Measurements from ENCODE around the gene EPB41L5.

EPB41L5 gene

GRCh38 chr2:120206022-120206581, 193.2 kb downstream of the EPB41L5 start:
- H3K36me3 ChIP-seq (ENCODE audit: insufficient read depth) = no peaks in the 10 kb centered on the region
- no peak overlapping the region for H3K4me2 ChIP-seq
- no peak overlapping the region for H3K27ac ChIP-seq
- no peak overlapping the region for H3K4me3 ChIP-seq (IDR thresholded peaks at IDR 0.05; ENCODE audit: insufficient read depth, low read depth, low read length)
- no peaks in the 10 kb centered on the region for H3K79me2 ChIP-seq (ENCODE audit: insufficient read depth, low read depth)
- peak; percentile 34; the same call in 1 of the 2 replicates for TF ChIP-seq CTCF (conservative IDR thresholded peaks at IDR 0.05; ENCODE audit: low read depth, low read length)
- H3K4me1 ChIP-seq (ENCODE audit: low read depth, poor library complexity, severe bottlenecking) = no peaks in the 10 kb centered on the region
- H2AFZ ChIP-seq (ENCODE audit: low read depth) = no peak overlapping the region
- H3K27me3 ChIP-seq (ENCODE audit: insufficient read depth, low read depth) = no peaks in the 10 kb centered on the region
- no peaks in the 10 kb centered on the region for H4K20me1 ChIP-seq (ENCODE audit: insufficient read depth)
- H3K9ac ChIP-seq = no peak overlapping the region

- no peak overlapping the region for H3K4me2 ChIP-seq
- no peak overlapping the region for H3K27ac ChIP-seq
- no peaks in the 10 kb centered on the region for H3K79me2 ChIP-seq (ENCODE audit: insufficient read depth, low read depth)
- no peaks in the 10 kb centered on the region for H3K4me1 ChIP-seq (ENCODE audit: low read depth, poor library complexity, severe bottlenecking)
- H2AFZ ChIP-seq (ENCODE audit: low read depth) = no peak overlapping the region
- no peak overlapping the region for H3K9ac ChIP-seq
- H4K20me1 ChIP-seq (ENCODE audit: insufficient read depth) = no peaks in the 10 kb centered on the region
- TF ChIP-seq CTCF (conservative IDR thresholded peaks at IDR 0.05; ENCODE audit: low read depth, low read length) = no peak
- no peaks in the 10 kb centered on the region for H3K36me3 ChIP-seq (ENCODE audit: insufficient read depth)
- H3K27me3 ChIP-seq (ENCODE audit: insufficient read depth, low read depth) = no peaks in the 10 kb centered on the region
- H3K4me3 ChIP-seq (IDR thresholded peaks at IDR 0.05; ENCODE audit: insufficient read depth, low read depth, low read length) = no peak overlapping the region
Observed at GRCh38 chr2:120208381-120209353, 195.8 kb downstream of the EPB41L5 start.

GRCh38 chr2:120209427-120210269, 196.8 kb downstream of the EPB41L5 start:
- H3K27me3 ChIP-seq (ENCODE audit: insufficient read depth, low read depth) = no peaks in the 10 kb centered on the region
- H3K4me1 ChIP-seq (ENCODE audit: low read depth, poor library complexity, severe bottlenecking) = no peaks in the 10 kb centered on the region
- H3K4me2 ChIP-seq = no peak overlapping the region
- no peak overlapping the region for H3K9ac ChIP-seq
- H2AFZ ChIP-seq (ENCODE audit: low read depth) = no peak overlapping the region
- no peak overlapping the region for H3K27ac ChIP-seq
- no peak for TF ChIP-seq CTCF (conservative IDR thresholded peaks at IDR 0.05; ENCODE audit: low read depth, low read length)
- H3K36me3 ChIP-seq (ENCODE audit: insufficient read depth) = no peaks in the 10 kb centered on the region
- H3K79me2 ChIP-seq (ENCODE audit: insufficient read depth, low read depth) = no peaks in the 10 kb centered on the region
- no peaks in the 10 kb centered on the region for H4K20me1 ChIP-seq (ENCODE audit: insufficient read depth)
- H3K4me3 ChIP-seq (IDR thresholded peaks at IDR 0.05; ENCODE audit: insufficient read depth, low read depth, low read length) = no peak overlapping the region

GRCh38 chr2:120210270-120210693, 197.4 kb downstream of the EPB41L5 start:
- Histone ChIP-seq H3K36me3 (ENCODE audit: insufficient read depth) (no peaks in the 10 kb centered on the region), H3K4me3 (IDR thresholded peaks at IDR 0.05; ENCODE audit: insufficient read depth, low read depth, low read length) (no peak overlapping the region), H3K9ac (no peak overlapping the region), H4K20me1 (ENCODE audit: insufficient read depth) (no peaks in the 10 kb centered on the region), H3K4me2 (no peak overlapping the region), H3K79me2 (ENCODE audit: insufficient read depth, low read depth) (no peaks in the 10 kb centered on the region), H3K27ac (no peak overlapping the region), H2AFZ (ENCODE audit: low read depth) (no peak overlapping the region), H3K4me1 (ENCODE audit: low read depth, poor library complexity, severe bottlenecking) (no peaks in the 10 kb centered on the region), H3K27me3 (ENCODE audit: insufficient read depth, low read depth) (no peaks in the 10 kb centered on the region)
- no peak for TF ChIP-seq CTCF (conservative IDR thresholded peaks at IDR 0.05; ENCODE audit: low read depth, low read length)
